PC-9 (cell line): ENCODE measurements around the gene NAAA.

Experiments used
- EZH2 ChIP-seq: fragments of 200-600 bp; sonication (generic); IDR thresholded peaks from 2 replicates; pipeline ENCODE4 v1.8.0; 2017; ENCODE audit warnings: antibody characterized with exemption, low read depth
- TF ChIP-seq, protein P1 (sequence below): fragments of 200-600 bp; sonication (generic); conservative IDR thresholded peaks from 2 replicates; pipeline ENCODE4 v1.6.1; 2017; ENCODE audit warnings: mixed run types, antibody characterized with exemption, mild to moderate bottlenecking, moderate library complexity

DNA sequence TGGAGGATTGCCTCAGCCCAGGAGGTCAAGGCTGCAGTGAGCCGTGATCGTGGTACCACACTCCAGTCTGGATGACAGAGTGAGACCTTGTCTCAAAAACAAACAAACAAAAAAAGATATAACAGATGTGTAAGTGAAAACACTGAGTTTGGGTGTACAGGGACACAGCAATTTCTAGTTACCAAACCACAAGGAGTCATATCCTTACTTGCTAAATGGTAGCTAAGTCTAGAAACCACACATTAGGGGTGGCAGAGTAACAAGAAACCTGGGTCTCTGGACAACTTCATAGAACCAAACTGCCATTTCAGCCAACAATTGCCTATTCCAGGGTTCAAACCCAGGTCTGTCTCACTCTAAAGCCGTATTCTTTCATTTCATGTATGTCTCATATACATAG is 59.3 kb downstream of the NAAA start:
- TF ChIP-seq, protein P1, sequence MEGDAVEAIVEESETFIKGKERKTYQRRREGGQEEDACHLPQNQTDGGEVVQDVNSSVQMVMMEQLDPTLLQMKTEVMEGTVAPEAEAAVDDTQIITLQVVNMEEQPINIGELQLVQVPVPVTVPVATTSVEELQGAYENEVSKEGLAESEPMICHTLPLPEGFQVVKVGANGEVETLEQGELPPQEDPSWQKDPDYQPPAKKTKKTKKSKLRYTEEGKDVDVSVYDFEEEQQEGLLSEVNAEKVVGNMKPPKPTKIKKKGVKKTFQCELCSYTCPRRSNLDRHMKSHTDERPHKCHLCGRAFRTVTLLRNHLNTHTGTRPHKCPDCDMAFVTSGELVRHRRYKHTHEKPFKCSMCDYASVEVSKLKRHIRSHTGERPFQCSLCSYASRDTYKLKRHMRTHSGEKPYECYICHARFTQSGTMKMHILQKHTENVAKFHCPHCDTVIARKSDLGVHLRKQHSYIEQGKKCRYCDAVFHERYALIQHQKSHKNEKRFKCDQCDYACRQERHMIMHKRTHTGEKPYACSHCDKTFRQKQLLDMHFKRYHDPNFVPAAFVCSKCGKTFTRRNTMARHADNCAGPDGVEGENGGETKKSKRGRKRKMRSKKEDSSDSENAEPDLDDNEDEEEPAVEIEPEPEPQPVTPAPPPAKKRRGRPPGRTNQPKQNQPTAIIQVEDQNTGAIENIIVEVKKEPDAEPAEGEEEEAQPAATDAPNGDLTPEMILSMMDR = no peak
- no peak for TF ChIP-seq EZH2
